GM12873 (cell line): ENCODE results near the gene EIPR1.

Source experiments
- TF ChIP-seq, protein P1 (sequence below): IDR thresholded peaks from 2 replicates; pipeline ENCODE4 v1.5.1; 2012; ENCODE audit warnings: low read depth, mild to moderate bottlenecking, moderate library complexity, low read length, control low read depth; ENCODE audit not compliant: insufficient read depth; ENCODE audit errors: missing control alignments

The EIPR1 gene

DNA sequence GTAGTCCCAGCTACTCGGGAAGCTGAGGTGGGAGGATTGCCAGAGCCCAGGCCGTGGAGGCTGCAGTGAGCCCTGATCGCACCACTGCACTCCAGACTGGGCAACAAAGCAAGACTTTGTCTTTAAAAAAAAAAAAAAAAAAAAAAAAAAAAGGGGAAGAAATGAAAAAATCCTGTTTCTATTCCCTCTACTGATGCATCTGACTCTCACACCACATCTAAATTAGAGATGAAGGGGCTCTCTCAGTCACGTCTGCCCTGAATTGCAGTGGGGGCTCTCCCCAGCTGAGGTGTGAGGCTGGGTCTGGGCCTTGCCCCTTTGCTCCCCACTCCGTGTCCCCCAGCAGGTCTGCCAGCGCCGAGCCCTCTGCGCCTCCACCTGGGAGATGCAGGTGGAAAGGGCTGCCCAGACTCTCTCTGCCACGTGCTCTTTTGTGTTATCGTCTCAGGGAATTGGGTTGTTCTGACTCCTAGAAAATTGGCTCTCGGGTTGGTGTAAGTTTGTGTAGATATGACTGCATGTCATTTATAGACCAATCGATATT lies 32.1 kb upstream of the EIPR1 start:
- TF ChIP-seq, protein P1, sequence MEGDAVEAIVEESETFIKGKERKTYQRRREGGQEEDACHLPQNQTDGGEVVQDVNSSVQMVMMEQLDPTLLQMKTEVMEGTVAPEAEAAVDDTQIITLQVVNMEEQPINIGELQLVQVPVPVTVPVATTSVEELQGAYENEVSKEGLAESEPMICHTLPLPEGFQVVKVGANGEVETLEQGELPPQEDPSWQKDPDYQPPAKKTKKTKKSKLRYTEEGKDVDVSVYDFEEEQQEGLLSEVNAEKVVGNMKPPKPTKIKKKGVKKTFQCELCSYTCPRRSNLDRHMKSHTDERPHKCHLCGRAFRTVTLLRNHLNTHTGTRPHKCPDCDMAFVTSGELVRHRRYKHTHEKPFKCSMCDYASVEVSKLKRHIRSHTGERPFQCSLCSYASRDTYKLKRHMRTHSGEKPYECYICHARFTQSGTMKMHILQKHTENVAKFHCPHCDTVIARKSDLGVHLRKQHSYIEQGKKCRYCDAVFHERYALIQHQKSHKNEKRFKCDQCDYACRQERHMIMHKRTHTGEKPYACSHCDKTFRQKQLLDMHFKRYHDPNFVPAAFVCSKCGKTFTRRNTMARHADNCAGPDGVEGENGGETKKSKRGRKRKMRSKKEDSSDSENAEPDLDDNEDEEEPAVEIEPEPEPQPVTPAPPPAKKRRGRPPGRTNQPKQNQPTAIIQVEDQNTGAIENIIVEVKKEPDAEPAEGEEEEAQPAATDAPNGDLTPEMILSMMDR = no peak

- TF ChIP-seq, protein P1 = no peak
These were observed 31.2 kb upstream of the EIPR1 start for GRCh38 chr2:3408781-3409180.

DNA sequence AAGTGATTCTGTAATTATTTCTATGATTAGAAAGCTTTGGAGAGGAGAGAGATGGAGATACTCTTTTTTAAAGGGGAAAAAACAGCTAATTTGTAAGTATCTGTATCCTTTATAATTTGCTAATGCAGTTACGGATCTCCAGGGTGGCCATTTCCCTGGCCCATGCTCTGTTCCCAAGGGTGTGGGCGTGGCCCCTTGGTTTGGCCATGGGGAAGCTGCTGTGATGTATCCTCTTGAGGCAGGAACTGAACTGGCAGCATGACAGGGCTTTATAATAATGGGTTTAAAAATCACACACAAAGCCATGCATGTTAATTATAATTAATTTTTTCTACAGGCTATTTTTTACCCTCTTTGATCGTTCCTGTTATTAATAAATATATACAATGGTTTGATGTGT lies 28.9 kb upstream of the EIPR1 start:
- TF ChIP-seq, protein P1 = no peak

- TF ChIP-seq, protein P1 = no peak
These were observed 28.3 kb upstream of the EIPR1 start for GRCh38 chr2:3405876-3406275.

GRCh38 chr2:3405307-3405706 lies 27.7 kb upstream of the EIPR1 start:
- TF ChIP-seq, protein P1 = no peak

GRCh38 chr2:3404349-3404894 lies 26.8 kb upstream of the EIPR1 start:
- TF ChIP-seq, protein P1 = no peak

DNA sequence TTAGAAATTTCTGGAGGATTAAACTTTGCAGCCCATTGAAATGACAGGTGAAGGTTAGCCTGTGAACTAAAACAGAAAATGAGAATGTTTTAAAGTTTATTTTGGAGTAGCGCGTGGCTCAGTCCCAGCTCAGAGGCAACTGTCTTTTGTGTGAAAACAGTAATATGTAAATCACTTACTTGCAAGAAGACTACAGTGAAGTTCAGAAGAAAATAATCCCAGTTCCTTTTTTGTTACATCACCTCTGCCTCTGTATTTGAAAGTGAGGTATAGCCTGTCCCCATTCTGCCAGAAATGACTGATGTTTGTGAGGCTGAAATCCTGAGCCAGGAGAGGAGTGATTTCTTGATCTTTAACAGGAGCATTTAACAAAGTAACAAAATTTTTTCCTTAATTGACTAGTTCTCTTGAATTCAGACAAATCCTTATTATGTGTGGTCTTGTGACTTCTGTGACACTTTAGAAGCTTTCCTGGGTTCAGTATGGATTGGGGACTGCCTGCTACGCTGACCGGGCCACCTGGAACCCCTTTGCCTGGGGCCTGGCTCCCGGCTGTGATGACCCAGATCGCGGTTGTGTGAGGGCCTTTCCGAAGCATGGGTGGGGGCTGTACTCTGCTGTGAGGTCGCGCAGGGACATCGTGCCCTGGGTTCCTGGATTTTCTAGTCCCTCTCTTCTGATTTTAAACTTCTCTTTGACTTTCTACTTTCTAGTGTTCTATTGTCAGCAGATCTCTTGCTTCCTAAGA lies 26.1 kb upstream of the EIPR1 start:
- TF ChIP-seq, protein P1 = no peak
